Measurements from ENCODE around the gene TIAM1.

Gene TIAM1

GRCh38 chr21:31331231-31331630, 12.8 kb downstream of the TIAM1 start:
- FAIRE-seq = no peak

DNA sequence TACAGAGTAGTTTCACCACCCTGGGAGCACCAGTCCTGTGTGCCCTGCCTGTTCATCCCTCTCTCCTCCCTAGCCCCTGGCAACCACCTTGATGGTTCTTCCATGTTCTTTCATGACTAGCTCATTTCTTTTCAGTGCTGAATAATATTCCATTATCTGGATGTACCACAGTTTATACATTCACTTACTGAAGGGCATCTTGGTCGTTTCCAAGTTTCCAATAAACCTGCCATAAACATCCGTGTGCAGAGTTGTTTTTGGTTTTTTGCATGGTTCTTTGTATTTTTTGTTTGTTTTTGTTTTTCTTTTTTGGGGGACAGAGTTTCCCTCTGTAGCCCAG, 13.9 kb downstream of the TIAM1 start:
- no peak for FAIRE-seq

DNA sequence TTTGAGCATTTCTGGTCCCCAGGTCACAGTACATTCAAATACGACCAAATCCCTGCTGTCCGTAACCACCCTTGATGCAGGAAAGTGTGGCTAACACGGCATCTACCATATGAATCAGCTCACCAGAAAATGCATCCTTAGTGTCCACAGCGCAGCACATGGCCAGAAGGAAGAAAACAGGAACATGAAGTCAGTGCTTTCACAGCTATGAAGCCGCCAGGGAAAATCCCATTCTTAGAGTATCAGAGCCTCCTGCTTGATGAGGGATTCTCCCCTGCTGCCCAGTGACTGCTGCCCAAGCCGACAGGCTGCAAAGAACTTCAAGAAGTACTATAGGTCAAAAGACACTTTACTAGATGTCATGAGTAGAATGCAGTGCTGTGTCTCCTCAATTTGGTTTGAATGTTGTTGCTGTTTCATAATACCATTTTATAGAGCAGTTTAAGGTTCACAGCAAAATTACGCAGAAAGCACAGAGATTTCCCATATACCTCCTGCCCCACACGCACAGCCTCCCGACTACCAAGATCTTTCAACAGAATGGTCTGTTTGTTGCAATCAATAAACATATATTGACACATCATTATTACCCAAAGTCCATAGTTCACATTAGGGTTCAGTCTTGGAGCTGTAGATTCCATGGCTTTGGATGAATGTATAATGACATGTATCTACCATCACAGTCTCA, 14.5 kb downstream of the TIAM1 start:
- no peak for FAIRE-seq

- FAIRE-seq = no peak
Observed at GRCh38 chr21:31326522-31327242, 17.4 kb downstream of the TIAM1 start.

- no peak for FAIRE-seq
Observed at GRCh38 chr21:31318971-31319370, 25.1 kb downstream of the TIAM1 start.

- no peak for FAIRE-seq
Observed at GRCh38 chr21:31317688-31318087, 26.4 kb downstream of the TIAM1 start.

DNA sequence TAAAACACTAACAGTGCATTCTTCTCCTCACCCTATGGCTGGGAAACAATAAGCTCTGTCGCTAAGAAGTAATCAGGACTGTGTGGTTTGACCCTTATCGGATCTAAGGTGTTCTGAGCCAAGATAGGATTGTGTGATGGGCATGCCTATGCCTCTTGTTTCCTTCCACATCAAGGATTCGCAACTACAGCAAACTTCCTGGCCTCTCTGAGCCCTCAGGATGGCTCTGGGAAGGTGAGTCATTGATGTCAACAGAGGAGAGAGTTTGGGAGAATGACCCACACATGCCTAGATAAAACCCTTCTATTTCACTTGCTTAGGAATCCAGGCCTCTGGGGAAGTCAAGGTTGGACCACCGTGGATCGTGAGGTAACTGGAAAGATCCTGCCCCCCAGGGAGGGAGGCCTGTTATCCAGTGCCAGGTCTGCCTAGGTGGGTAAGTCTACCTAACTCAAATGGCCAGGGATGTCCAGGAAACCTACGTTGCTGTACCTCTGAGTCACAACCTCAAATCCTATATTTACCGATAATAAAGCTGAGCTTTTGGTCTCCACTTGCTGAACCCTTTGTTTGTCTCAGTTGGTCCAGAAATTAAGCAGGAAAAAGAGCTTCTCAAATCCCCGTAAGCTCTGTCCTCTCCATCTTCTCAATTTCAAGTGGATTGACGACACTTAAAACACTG, 27.4 kb downstream of the TIAM1 start:
- no peak for FAIRE-seq

DNA sequence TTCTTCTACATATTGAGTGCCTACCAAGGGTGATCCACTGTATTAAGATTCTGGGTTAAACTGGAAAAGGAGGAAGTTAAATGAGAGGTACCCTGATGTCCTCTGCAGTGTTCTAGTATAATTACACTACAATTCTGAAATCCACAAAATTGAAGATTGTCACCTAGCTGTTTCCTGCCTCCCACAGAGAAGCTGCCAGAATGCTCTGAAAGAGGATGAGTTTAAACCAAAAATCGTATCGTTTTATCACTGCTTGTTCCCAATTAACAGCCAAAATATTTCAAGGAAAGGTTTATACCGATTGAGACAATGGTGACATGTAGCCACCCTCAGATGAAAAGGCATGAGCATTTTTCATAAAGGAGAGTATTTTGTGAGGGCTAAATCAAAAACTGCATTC, 28.0 kb downstream of the TIAM1 start:
- FAIRE-seq = no peak

GRCh38 chr21:31310750-31311149, 33.3 kb downstream of the TIAM1 start:
- FAIRE-seq = no peak

DNA sequence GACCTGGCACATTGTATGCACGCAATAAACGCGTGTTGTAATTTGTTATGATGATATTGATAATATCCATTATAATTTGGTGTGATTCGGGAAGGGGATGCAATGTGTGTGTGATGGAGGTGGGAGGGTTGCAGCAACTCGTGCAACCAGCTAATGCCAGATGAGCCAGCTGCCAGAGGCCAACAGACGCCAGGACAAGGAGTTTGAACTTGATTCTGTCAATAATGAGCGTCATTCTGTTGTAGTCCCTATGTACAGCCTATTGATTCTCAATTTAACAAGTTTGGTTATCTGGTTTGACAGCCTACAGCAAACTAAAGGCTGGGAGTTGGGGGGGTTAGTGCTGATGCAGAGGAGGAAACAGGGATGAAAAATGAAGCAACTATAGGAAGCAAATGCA, 35.5 kb downstream of the TIAM1 start:
- no peak for FAIRE-seq

DNA sequence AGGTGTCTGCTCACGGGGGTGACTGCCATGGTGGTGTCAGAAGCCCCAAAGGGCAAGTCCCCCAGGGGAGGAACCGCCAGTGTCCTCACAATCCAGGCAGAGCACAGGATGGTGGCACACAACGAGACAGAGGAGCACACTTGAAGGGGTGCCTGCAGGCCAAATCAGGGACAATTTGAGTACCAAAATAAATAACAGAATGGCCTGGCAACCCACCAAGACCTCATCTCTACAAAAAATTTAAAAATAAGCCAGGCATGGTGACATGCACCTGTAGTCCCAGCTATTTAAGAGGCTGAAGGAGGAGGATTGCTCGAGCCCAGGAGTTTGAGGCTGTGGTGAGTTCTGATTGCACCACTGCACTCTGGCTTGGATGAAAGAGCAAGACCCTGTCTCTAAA, 38.2 kb downstream of the TIAM1 start:
- FAIRE-seq = no peak

- no peak for FAIRE-seq
Observed at GRCh38 chr21:31299291-31300147, 44.5 kb downstream of the TIAM1 start.

- no peak for FAIRE-seq
Observed at GRCh38 chr21:31298618-31299269, 45.3 kb downstream of the TIAM1 start.

DNA sequence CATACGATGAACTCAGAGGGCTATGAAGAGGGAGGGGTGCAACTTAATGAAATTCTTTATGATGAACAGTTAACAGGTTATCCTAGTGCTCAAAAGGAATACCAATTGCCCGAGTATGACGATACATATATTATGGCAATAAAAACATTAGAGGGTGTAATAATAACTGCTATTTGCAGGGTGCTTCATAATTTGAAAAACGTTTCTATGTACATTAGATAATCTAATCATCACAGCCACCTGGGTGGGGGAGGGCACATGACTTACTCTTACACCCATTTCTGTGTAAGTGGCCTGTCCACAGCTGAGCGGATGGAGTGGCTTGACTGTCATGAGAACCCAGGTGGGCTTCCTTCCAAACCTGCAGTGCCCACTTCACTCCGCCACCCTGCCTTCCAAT, 46.3 kb downstream of the TIAM1 start:
- FAIRE-seq = no peak

GRCh38 chr21:31295676-31296075, 48.4 kb downstream of the TIAM1 start:
- no peak for FAIRE-seq

GRCh38 chr21:31294691-31295090, 49.4 kb downstream of the TIAM1 start:
- FAIRE-seq = no peak

DNA sequence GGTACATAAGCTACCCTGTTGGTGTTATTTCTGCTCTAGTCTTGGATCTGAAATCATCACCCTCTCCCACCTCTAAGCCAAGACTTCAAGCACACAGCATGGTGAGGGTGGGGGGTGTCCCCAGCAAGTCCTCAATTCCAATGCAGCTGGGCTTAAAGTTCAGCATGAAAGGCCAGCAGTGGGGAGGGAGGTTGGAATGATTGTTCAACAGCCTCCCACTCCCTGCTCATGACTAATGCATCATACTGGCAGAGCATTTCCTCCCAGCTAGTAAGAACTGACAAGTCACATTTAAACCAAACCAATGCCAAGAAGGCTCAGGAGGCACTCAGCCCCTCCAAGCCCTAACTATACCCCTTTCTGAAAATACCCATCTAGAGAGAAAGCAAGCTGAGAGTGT, 50.1 kb downstream of the TIAM1 start:
- FAIRE-seq = no peak

- no peak for FAIRE-seq
Observed at GRCh38 chr21:31290765-31291164, 53.3 kb downstream of the TIAM1 start.

GRCh38 chr21:31289702-31290101, 54.4 kb downstream of the TIAM1 start:
- FAIRE-seq = no peak

DNA sequence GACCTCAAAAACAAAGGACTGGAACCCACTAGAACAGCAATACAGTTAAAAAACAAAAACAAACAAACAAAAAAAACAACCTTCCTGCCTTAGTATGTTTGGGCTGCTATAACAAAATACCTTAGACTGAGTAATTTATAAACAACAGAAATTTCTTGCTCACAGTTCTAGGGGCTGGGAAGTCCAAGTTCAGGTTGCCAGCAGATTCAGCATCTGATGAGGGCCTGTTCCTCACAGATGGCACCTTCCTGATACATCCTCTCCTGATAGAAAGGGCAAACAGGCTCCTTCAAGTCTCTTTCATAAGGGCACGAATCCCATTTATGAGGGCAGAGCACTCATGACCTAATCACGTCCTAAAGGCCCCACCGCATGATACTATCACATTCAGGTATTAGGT, 55.9 kb downstream of the TIAM1 start:
- no peak for FAIRE-seq

- FAIRE-seq = no peak
Observed at GRCh38 chr21:31287201-31287600, 56.9 kb downstream of the TIAM1 start.

DNA sequence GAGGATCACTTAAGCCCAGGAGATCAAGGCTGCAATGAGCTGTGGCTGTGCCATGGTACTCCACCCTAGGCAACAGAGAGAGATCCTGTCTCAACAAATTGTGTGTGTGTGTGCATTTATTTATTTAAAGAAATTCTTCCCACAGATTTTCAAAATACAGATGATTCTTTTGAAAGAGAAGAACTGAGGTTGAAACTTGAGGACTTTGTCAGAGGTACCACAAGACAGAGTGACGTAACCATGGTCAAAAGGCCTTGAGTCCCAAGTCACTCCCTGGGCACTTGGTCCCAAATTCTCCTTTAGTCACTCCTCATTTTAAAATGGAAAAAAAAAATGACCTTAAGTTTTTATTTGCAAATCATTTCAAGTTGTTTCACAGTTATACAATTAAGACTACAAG, 57.4 kb downstream of the TIAM1 start:
- FAIRE-seq = no peak

All from TTC549 (cell line).